ENCODE data around the gene AHNAK. TPM values are rescaled to one million over a fixed set of nuclear protein-coding genes. Genes with fewer than 3 reads are reported as not detected.

AHNAK gene
- total and polyA plus RNA-seq, 3 donors from 2014 or later, result 95.8 to 148 (median 137) TPM

DNA sequence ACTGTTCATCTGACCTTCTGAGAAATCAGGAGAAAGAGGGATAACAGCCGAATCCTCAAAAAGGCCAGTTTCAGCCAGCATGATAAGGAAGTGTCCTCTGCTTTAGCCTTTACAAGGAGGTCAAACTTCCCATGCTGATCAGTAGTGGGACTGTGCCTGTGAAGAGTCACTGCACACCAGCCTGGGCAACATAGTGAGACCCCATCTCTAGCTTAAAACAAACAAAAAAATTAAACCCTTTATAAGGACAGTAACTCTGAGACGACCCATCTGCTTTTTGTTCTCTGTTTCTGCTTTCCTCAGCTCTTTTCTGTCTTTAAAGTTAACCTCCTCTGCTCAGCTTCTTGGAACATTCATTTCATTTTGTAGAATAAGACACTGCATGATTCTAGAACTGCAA, 78.0 kb downstream of the AHNAK start:
- TF ChIP-seq, protein P1, sequence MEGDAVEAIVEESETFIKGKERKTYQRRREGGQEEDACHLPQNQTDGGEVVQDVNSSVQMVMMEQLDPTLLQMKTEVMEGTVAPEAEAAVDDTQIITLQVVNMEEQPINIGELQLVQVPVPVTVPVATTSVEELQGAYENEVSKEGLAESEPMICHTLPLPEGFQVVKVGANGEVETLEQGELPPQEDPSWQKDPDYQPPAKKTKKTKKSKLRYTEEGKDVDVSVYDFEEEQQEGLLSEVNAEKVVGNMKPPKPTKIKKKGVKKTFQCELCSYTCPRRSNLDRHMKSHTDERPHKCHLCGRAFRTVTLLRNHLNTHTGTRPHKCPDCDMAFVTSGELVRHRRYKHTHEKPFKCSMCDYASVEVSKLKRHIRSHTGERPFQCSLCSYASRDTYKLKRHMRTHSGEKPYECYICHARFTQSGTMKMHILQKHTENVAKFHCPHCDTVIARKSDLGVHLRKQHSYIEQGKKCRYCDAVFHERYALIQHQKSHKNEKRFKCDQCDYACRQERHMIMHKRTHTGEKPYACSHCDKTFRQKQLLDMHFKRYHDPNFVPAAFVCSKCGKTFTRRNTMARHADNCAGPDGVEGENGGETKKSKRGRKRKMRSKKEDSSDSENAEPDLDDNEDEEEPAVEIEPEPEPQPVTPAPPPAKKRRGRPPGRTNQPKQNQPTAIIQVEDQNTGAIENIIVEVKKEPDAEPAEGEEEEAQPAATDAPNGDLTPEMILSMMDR (IDR thresholded peaks at IDR 0.05), result no peak
- TF ChIP-seq POLR2A (IDR thresholded peaks at IDR 0.05), result no peak
- Histone ChIP-seq H3K4me1 (no peaks in the 10 kb centered on the region), H3K27me3 (no peaks in the 10 kb centered on the region), H3K9me3 (no peaks in the 10 kb centered on the region), H3K27ac (no peak overlapping the region), H3K4me3 (no peak overlapping the region), H3K36me3 (ENCODE audit: low read depth, missing control alignments) (no peaks in the 10 kb centered on the region)
- DNase-seq, result no peak
- intact Hi-C loops (cut with DNase I; ENCODE audit: low total_unique reads), result no loop called here
- 40 to 41% methylated on average over 2 of the region's 2 CpGs for WGBS, 2 donors

GRCh38 chr11:62466444-62466843, 80.2 kb downstream of the AHNAK start:
- no peaks in the 10 kb centered on the region for H3K27me3 ChIP-seq
- H3K27ac ChIP-seq, result no peak overlapping the region
- peaks cover 8% of the 10 kb centered on the region for H3K4me1 ChIP-seq
- no peaks in the 10 kb centered on the region for H3K9me3 ChIP-seq
- intact Hi-C loops (cut with DNase I; ENCODE audit: low total_unique reads), result no loop called here
- H3K36me3 ChIP-seq (ENCODE audit: low read depth, missing control alignments), result no peaks in the 10 kb centered on the region
- WGBS, 2 donors, result 76 to 85% methylated on average over 2 of the region's 2 CpGs
- DNase-seq, result no peak
- no peak for TF ChIP-seq POLR2A (IDR thresholded peaks at IDR 0.05)
- TF ChIP-seq, protein P1 (IDR thresholded peaks at IDR 0.05), result no peak
- H3K4me3 ChIP-seq, result no peak overlapping the region

DNA sequence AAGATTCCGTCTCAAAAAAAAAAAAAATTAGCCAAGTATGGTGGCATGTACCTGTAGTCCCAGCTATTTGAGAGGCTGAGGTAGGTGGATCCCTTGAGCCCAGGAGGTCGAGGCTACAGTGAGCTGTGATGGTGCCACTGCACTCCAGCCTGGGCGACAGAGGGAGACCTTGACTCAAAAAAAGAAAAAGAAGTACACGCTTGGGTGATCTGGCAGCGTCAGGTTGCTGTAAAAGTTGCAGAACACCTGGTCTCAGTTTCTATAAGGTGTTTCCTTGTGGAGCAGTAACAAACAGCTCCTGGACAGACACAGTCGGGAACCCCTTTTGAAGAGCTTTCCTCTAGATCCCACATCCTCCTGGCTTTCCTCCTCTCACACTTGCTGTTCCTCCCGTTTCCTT, 82.0 kb downstream of the AHNAK start:
- TF ChIP-seq, protein P1 (IDR thresholded peaks at IDR 0.05), result no peak
- TF ChIP-seq POLR2A (IDR thresholded peaks at IDR 0.05), result no peak
- Histone ChIP-seq H3K36me3 (ENCODE audit: low read depth, missing control alignments) (no peaks in the 10 kb centered on the region), H3K4me3 (no peak overlapping the region), H3K27ac (no peak overlapping the region), H3K9me3 (no peaks in the 10 kb centered on the region), H3K27me3 (no peaks in the 10 kb centered on the region), H3K4me1 (peaks cover 8% of the 10 kb centered on the region)
- DNase-seq, result no peak
- WGBS, 2 donors, result 87 to 88% methylated on average over 7 of the region's 7 CpGs
- intact Hi-C loops (cut with DNase I; ENCODE audit: low total_unique reads), result no loop called here

DNA sequence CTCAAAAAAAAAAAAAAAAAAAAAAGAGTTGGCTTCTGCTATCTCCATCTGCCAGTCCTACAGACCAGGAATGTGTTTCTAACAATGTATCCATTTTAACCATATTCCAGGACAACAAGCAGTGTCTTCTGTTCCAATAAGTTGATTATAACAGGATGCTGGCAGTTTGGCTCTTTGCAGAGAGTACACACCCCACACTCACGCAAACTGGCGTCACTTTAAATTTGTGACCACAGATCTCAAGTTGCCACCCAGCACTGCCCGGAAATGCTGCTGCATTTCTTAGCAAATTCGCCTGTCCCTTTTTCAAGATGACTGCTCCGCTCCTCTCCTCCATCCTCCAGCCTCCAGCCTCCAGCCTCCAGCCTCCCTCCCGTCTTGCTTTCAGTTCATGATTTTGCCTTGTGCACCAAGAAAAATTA, 83.5 kb downstream of the AHNAK start:
- peak; percentile 84 for DNase-seq
- Histone ChIP-seq H3K27me3 (no peaks in the 10 kb centered on the region), H3K4me1 (peaks cover 15% of the 10 kb centered on the region), H3K36me3 (ENCODE audit: low read depth, missing control alignments) (no peaks in the 10 kb centered on the region), H3K27ac (peak overlapping the region in 1 of 2 donors; percentile 32), H3K4me3 (no peak overlapping the region), H3K9me3 (no peaks in the 10 kb centered on the region)
- intact Hi-C loops (cut with DNase I; ENCODE audit: low total_unique reads), result no loop called here
- whole genome bisulfite sequencing, 2 donors, result 55 to 94% methylated on average over 6 of the region's 6 CpGs
- TF ChIP-seq, protein P1 (IDR thresholded peaks at IDR 0.05), result no peak
- TF ChIP-seq POLR2A (IDR thresholded peaks at IDR 0.05), result no peak

DNA sequence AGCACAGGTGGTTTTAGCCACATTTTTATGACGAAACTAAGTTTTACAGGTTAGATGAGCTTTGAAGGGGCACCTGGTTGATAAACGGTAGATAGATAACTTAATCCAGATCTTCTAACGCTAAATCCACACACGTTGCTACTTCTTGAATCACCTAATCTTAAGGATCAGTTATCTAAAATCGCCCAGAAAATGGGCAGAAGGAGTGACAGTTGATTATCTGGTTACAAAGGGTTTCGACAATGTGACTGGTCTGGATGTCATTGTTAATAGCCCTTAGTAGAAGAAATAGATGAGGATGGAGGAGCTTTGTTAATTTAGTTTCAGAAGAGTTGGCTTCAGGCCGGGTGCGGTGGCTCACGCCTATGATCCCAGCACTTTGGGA, 84.1 kb downstream of the AHNAK start:
- intact Hi-C loops (cut with DNase I; ENCODE audit: low total_unique reads), result no loop called here
- no peaks in the 10 kb centered on the region for H3K36me3 ChIP-seq (ENCODE audit: low read depth, missing control alignments)
- WGBS, 2 donors, result 70 to 80% methylated on average over 9 of the region's 9 CpGs
- peaks cover 16% of the 10 kb centered on the region for H3K4me1 ChIP-seq
- no peaks in the 10 kb centered on the region for H3K9me3 ChIP-seq
- no peak for TF ChIP-seq POLR2A (IDR thresholded peaks at IDR 0.05)
- TF ChIP-seq, protein P1 (IDR thresholded peaks at IDR 0.05), result no peak
- DNase-seq, result no peak
- peak overlapping the region in 1 of 2 donors; percentile 32 for H3K27ac ChIP-seq
- no peaks in the 10 kb centered on the region for H3K27me3 ChIP-seq
- H3K4me3 ChIP-seq, result no peak overlapping the region
